Gastroesophageal sphincter (tissue), 3 donors: ENCODE results near the gene MFN2.

ENCODE experiments used
- EP300 ChIP-seq: sonication (generic); formaldehyde crosslinking; IDR thresholded peaks from one replicate; pipeline ENCODE4 v1.6.1; 2017; ENCODE audit warnings: antibody characterized with exemption, mild to moderate bottlenecking
- TF ChIP-seq, protein P1 (sequence below), 4 experiments: fragments of 200-600 bp in 2 of 4; fragments of 450-650 bp in 2 of 4; sonication (generic) in 1 of 4; IDR thresholded peaks; one replicate each; pipeline ENCODE4 v1.5.1; 2017 to 2019; ENCODE audit warnings: antibody characterized with exemption in 4 of 4, mild to moderate bottlenecking in 2 of 4, moderate library complexity in 2 of 4

DNA sequence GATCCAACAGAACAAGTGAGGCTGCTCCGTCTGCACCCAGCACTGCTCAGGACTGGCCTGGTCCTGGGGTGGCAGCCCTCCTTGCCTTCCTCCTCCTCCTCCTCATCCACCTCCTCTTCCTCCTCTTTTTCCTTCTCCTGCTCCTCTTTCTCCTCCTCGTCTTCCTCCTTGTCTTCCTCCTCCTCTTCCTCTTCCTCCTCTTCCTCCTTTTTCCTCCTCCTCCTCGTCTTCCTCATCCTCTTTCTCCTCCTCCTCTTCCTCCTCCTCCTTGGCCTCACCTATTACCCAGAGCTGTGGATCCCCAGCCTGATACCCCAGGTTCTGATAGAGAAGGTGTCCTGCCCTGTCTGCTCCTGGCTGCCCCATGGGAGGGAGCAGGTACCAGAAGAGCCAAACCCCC, 16.6 kb upstream of the MFN2 start:
- TF ChIP-seq, protein P1, sequence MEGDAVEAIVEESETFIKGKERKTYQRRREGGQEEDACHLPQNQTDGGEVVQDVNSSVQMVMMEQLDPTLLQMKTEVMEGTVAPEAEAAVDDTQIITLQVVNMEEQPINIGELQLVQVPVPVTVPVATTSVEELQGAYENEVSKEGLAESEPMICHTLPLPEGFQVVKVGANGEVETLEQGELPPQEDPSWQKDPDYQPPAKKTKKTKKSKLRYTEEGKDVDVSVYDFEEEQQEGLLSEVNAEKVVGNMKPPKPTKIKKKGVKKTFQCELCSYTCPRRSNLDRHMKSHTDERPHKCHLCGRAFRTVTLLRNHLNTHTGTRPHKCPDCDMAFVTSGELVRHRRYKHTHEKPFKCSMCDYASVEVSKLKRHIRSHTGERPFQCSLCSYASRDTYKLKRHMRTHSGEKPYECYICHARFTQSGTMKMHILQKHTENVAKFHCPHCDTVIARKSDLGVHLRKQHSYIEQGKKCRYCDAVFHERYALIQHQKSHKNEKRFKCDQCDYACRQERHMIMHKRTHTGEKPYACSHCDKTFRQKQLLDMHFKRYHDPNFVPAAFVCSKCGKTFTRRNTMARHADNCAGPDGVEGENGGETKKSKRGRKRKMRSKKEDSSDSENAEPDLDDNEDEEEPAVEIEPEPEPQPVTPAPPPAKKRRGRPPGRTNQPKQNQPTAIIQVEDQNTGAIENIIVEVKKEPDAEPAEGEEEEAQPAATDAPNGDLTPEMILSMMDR (IDR thresholded peaks at IDR 0.05) = no peak
- no peak for TF ChIP-seq EP300
